Measurements from ENCODE around the gene TBC1D14.

TBC1D14 gene

GRCh38 chr4:7006411-7006810 lies 96.8 kb downstream of the TBC1D14 start:
- no peak overlapping the region for H3K4me3 ChIP-seq (ENCODE audit: low read depth, low read length)
- TF ChIP-seq CTCF (IDR thresholded peaks at IDR 0.05; ENCODE audit: low read depth, low read length), result no peak

- TF ChIP-seq CTCF (IDR thresholded peaks at IDR 0.05; ENCODE audit: low read depth, low read length), result no peak
- no peak overlapping the region for H3K4me3 ChIP-seq (ENCODE audit: low read depth, low read length)
These were observed 97.7 kb downstream of the TBC1D14 start for GRCh38 chr4:7007142-7007907.

GRCh38 chr4:7007944-7008343 lies 98.3 kb downstream of the TBC1D14 start:
- TF ChIP-seq CTCF (IDR thresholded peaks at IDR 0.05; ENCODE audit: low read depth, low read length), result no peak

GRCh38 chr4:7009564-7009963 lies 99.9 kb downstream of the TBC1D14 start:
- TF ChIP-seq CTCF (IDR thresholded peaks at IDR 0.05; ENCODE audit: low read depth, low read length), result no peak
- no peak overlapping the region for H3K4me3 ChIP-seq (ENCODE audit: low read depth, low read length)

More at GRCh38 chr4:7007944-7008343, 98.3 kb downstream of the TBC1D14 start:
- H3K4me3 ChIP-seq (ENCODE audit: low read depth, low read length), result no peak overlapping the region

- no peak for TF ChIP-seq CTCF (IDR thresholded peaks at IDR 0.05; ENCODE audit: low read depth, low read length)
- no peak overlapping the region for H3K4me3 ChIP-seq (ENCODE audit: low read depth, low read length)
These were observed 103.5 kb downstream of the TBC1D14 start for GRCh38 chr4:7013175-7013574.

- no peak for TF ChIP-seq CTCF (IDR thresholded peaks at IDR 0.05; ENCODE audit: low read depth, low read length)
- H3K4me3 ChIP-seq (ENCODE audit: low read depth, low read length), result no peak overlapping the region
These were observed 105.2 kb downstream of the TBC1D14 start for GRCh38 chr4:7014815-7015214.

GRCh38 chr4:7015383-7016035 lies 105.9 kb downstream of the TBC1D14 start:
- no peak overlapping the region for H3K4me3 ChIP-seq (ENCODE audit: low read depth, low read length)
- TF ChIP-seq CTCF (IDR thresholded peaks at IDR 0.05; ENCODE audit: low read depth, low read length), result no peak

All from WI38 (cell line).